HEK293T (cell line): Measurements from ENCODE around the gene CASP5.

Experiments used
- BHLHE40 ChIP-seq: fragments of 450-650 bp; IDR thresholded peaks from 2 replicates; pipeline ENCODE4 v1.6.1; 2016; ENCODE audit warnings: mild to moderate bottlenecking, moderate library complexity, borderline replicate concordance
- CTBP1 ChIP-seq: fragments of 450-650 bp; IDR thresholded peaks from 2 replicates; pipeline ENCODE4 v1.6.1; 2016; ENCODE audit warnings: borderline replicate concordance
- ELF4 ChIP-seq: fragments of 450-650 bp; IDR thresholded peaks from 2 replicates; pipeline ENCODE4 v1.6.1; 2017; ENCODE audit warnings: antibody characterized with exemption
- FOXA1 ChIP-seq: fragments of 450-650 bp; IDR thresholded peaks from 2 replicates; pipeline ENCODE4 v1.6.1; 2016; ENCODE audit warnings: mild to moderate bottlenecking
- FOXM1 ChIP-seq: fragments of 450-650 bp; IDR thresholded peaks from 2 replicates; pipeline ENCODE4 v1.6.1; 2017; ENCODE audit warnings: mild to moderate bottlenecking, borderline replicate concordance
- HDGF ChIP-seq: fragments of 450-650 bp; IDR thresholded peaks from 2 replicates; pipeline ENCODE4 v1.6.1; 2017; ENCODE audit warnings: antibody characterized with exemption, borderline replicate concordance
- LEF1 ChIP-seq: fragments of 450-650 bp; IDR thresholded peaks from 2 replicates; pipeline ENCODE4 v1.6.1; 2017; ENCODE audit warnings: mild to moderate bottlenecking, borderline replicate concordance
- NFRKB ChIP-seq: fragments of 450-650 bp; IDR thresholded peaks from 2 replicates; pipeline ENCODE4 v1.6.1; 2016; ENCODE audit warnings: mild to moderate bottlenecking, moderate library complexity
- PKNOX1 ChIP-seq: fragments of 450-650 bp; IDR thresholded peaks from 2 replicates; pipeline ENCODE4 v1.6.1; 2016
- SP1 ChIP-seq: fragments of 450-650 bp; IDR thresholded peaks from 2 replicates; pipeline ENCODE4 v1.6.1; 2017
- SUZ12 ChIP-seq: fragments of 450-650 bp; IDR thresholded peaks from 2 replicates; pipeline ENCODE4 v1.6.1; 2016; ENCODE audit warnings: mild to moderate bottlenecking
- TARDBP ChIP-seq: fragments of 450-650 bp; IDR thresholded peaks from 2 replicates; pipeline ENCODE4 v1.6.1; 2016
- ZNF384 ChIP-seq: fragments of 450-650 bp; IDR thresholded peaks from 2 replicates; pipeline ENCODE4 v1.6.1; 2016

- TF ChIP-seq CTBP1 (no peak), FOXM1 (no peak), NFRKB (no peak), ZNF384 (no peak), BHLHE40 (no peak), PKNOX1 (no peak), FOXA1 (no peak), HDGF (no peak), SUZ12 (no peak), SP1 (no peak), TARDBP (no peak), LEF1 (no peak), ELF4 (no peak)
Observed at GRCh38 chr11:104967534-104968354, 55.2 kb downstream of the CASP5 start.
